NCI-H1092 treated with DMSO at 0.1 percent for 48 hours (cell line): Measurements from ENCODE around the gene VAMP8.
"Not testable (repeated sequence)": the region's sequence is repeated elsewhere in the genome, so short reads cannot be mapped to it uniquely, and the experiment has no call there.

Experiments
- DNase-seq: peaks from one replicate; lab custom pipeline; 2025; lab: John Stamatoyannopoulos, UW

VAMP8 gene

GRCh38 chr2:85547089-85547858 is 30.1 kb upstream of the VAMP8 start:
- DNase-seq = no peak

- no peak for DNase-seq
These were observed 29.4 kb upstream of the VAMP8 start for GRCh38 chr2:85547859-85548607.

- no peak for DNase-seq
These were observed 28.8 kb upstream of the VAMP8 start for GRCh38 chr2:85548608-85548900.

GRCh38 chr2:85549095-85549494 is 28.3 kb upstream of the VAMP8 start:
- DNase-seq = no peak

GRCh38 chr2:85549826-85550225 is 27.6 kb upstream of the VAMP8 start:
- DNase-seq = no peak

GRCh38 chr2:85550486-85550885 is 26.9 kb upstream of the VAMP8 start:
- no peak for DNase-seq

- peak; percentile 71 for DNase-seq
These were observed 25.4 kb upstream of the VAMP8 start for GRCh38 chr2:85551698-85552678.

GRCh38 chr2:85553184-85553583 is 24.2 kb upstream of the VAMP8 start:
- DNase-seq = no peak

- DNase-seq = no peak
These were observed 22.3 kb upstream of the VAMP8 start for GRCh38 chr2:85554980-85555612.

GRCh38 chr2:85557130-85557529 is 20.3 kb upstream of the VAMP8 start:
- DNase-seq = no peak

GRCh38 chr2:85558160-85558559 is 19.2 kb upstream of the VAMP8 start:
- DNase-seq = no peak

- not testable (repeated sequence) for DNase-seq
These were observed 17.0 kb upstream of the VAMP8 start for GRCh38 chr2:85560403-85560726.

GRCh38 chr2:85560812-85561279 is 16.5 kb upstream of the VAMP8 start:
- no peak for DNase-seq

- peak; percentile 87 for DNase-seq
These were observed 15.8 kb upstream of the VAMP8 start, which contains the start of gene GGCX for GRCh38 chr2:85561280-85562212. Gene GGCX (minus strand): TSS chr2:85561493. CDS start chr2:85561428, 65 bp downstream.

- no peak for DNase-seq
These were observed 13.2 kb upstream of the VAMP8 start for GRCh38 chr2:85564144-85564563.

GRCh38 chr2:85566265-85566664 is 11.1 kb upstream of the VAMP8 start:
- no peak for DNase-seq

GRCh38 chr2:85575739-85576138 is 1.6 kb upstream of the VAMP8 start:
- no peak for DNase-seq

- no peak for DNase-seq
These were observed 362 bp upstream of the VAMP8 start for GRCh38 chr2:85577063-85577385.

- no peak for DNase-seq
These were observed 1.1 kb downstream of the VAMP8 start for GRCh38 chr2:85578243-85579180.
